Endothelial cell of umbilical vein (primary cell): ENCODE data around the gene PRKD2. TPM values are rescaled to one million over a fixed set of nuclear protein-coding genes. Genes with fewer than 3 reads are reported as not detected.

Experiments
- BruUV-seq: library from RNA; stranded (reverse); fragments of 400-500 nt; replicated peaks from 2 replicates; lab custom pipeline; 2021; lab: Mats Ljungman, UMichigan
- CTCF ChIA-PET: fragments of 300-600, 350-600 bp; sonication (Branson Sonifier 250); formaldehyde crosslinking; loops from one replicate; lab custom pipeline; 2021; ENCODE audit warnings: antibody characterized with exemption, inconsistent platforms; lab: Charles Lee
- POLR2A ChIA-PET: fragments of 300-600, 350-600 bp; sonication (Branson Sonifier 250); formaldehyde crosslinking; loops from one replicate; lab custom pipeline; 2021; ENCODE audit warnings: antibody characterized with exemption, inconsistent platforms; lab: Charles Lee
- DNase-seq: peaks from one replicate; pipeline ENCODE4 v3.0.0-alpha.2; 2011; ENCODE audit warnings: low read depth, low spot score
- FAIRE-seq: peaks from 2 replicates; lab custom pipeline; 2011; peaks lifted over from hg19 to GRCh38; lab: Jason Lieb, UNC
- H2AFZ ChIP-seq: 2 replicates; pipeline ENCODE4 v1.6.0; 2012; ENCODE audit warnings: low read depth, low read length, control low read depth, inconsistent platforms
- H3K27ac ChIP-seq: 2 replicates; pipeline ENCODE4 v1.5.1; 2011; ENCODE audit warnings: low read depth, mild to moderate bottlenecking, control low read depth, low read length, moderate library complexity; ENCODE audit not compliant: insufficient read depth
- H3K27me3 ChIP-seq, 2 experiments: 2 replicates each; pipeline versions ENCODE4 v1.6.0 to v1.6.1; 2011; ENCODE audit warnings: low read length in 2 of 2, mixed read lengths in 1 of 2; ENCODE audit not compliant: control insufficient read depth in 2 of 2, insufficient read depth in 2 of 2
- H3K36me3 ChIP-seq, 2 experiments: 2 replicates in 1 of 2; 3 replicates in 1 of 2; pipeline ENCODE4 v1.5.1; 2011; ENCODE audit warnings: low read length in 2 of 2, mild to moderate bottlenecking in 1 of 2, moderate library complexity in 1 of 2; ENCODE audit not compliant: control insufficient read depth in 2 of 2, insufficient read depth in 2 of 2; ENCODE audit errors: extremely low read depth in 1 of 2
- H3K4me1 ChIP-seq: 3 replicates; pipeline ENCODE4 v1.5.1; 2011; ENCODE audit warnings: mild to moderate bottlenecking, low read length; ENCODE audit not compliant: control insufficient read depth, insufficient read depth; ENCODE audit errors: extremely low read depth
- H3K4me2 ChIP-seq: 2 replicates; pipeline ENCODE4 v1.6.1; 2011; ENCODE audit warnings: low read length, control low read depth, mixed read lengths; ENCODE audit not compliant: insufficient read depth
- H3K4me3 ChIP-seq, 3 experiments: fragments of 200-600 bp in 1 of 3; sonication (generic), shearing (Covaris generic) in 1 of 3; replicated peaks in 1 of 3; 2 replicates each; pipeline ENCODE4 v1.5.1; 2011 to 2016; ENCODE audit warnings: control low read depth in 3 of 3, low read length in 3 of 3, mild to moderate bottlenecking in 2 of 3, inconsistent platforms in 1 of 3, low read depth in 1 of 3, moderate library complexity in 1 of 3; ENCODE audit not compliant: insufficient read depth in 1 of 3
- H3K79me2 ChIP-seq: 2 replicates; pipeline ENCODE4 v1.6.0; 2012; ENCODE audit warnings: low read length, inconsistent platforms; ENCODE audit not compliant: control insufficient read depth, insufficient read depth
- H3K9ac ChIP-seq: replicated peaks from 2 replicates; pipeline ENCODE3; 2011; ENCODE audit warnings: low read length, control low read depth; ENCODE audit not compliant: insufficient read depth; ENCODE audit errors: extremely low read depth
- H3K9me1 ChIP-seq: replicated peaks from 3 replicates; pipeline ENCODE4 v1.6.0; 2011; ENCODE audit warnings: mild to moderate bottlenecking, low read length; ENCODE audit not compliant: control insufficient read depth, insufficient read depth; ENCODE audit errors: extremely low read depth
- H3K9me3 ChIP-seq: replicated peaks from 2 replicates; pipeline ENCODE4 v1.5.1; 2012; ENCODE audit warnings: low read length, inconsistent platforms; ENCODE audit not compliant: control insufficient read depth, insufficient read depth
- H4K20me1 ChIP-seq: replicated peaks from 2 replicates; pipeline ENCODE3; 2011; ENCODE audit warnings: mild to moderate bottlenecking, low read length; ENCODE audit not compliant: control insufficient read depth, insufficient read depth; ENCODE audit errors: extremely low read depth
- EZH2 ChIP-seq: IDR thresholded peaks from 2 replicates; pipeline ENCODE4 v1.6.1; 2012; ENCODE audit warnings: borderline replicate concordance, low read depth, mild to moderate bottlenecking, moderate library complexity, low read length, inconsistent platforms; ENCODE audit not compliant: severe bottlenecking
- JUN ChIP-seq: IDR thresholded peaks from 2 replicates; pipeline ENCODE4 v1.6.1; 2011; ENCODE audit warnings: borderline replicate concordance, low read depth; ENCODE audit not compliant: insufficient read length, insufficient read depth
- POLR2AphosphoS5 ChIP-seq: IDR thresholded peaks from 2 replicates; pipeline ENCODE4 v1.6.1; 2012; ENCODE audit warnings: low read depth, mild to moderate bottlenecking, control low read depth, low read length, moderate library complexity; ENCODE audit not compliant: insufficient read depth
- dilution Hi-C: fragments of 300-500 bp; cut with MboI; formaldehyde crosslinking; loops from one replicate; pipeline ENCODE4 v1.15.0; 2019; ENCODE audit warnings: low sequenced_read_pairs; ENCODE audit not compliant: extremely low pct_ligation_motif_present
- intact Hi-C: fragments of 100-400 bp; cut with micrococcal nuclease; formaldehyde crosslinking; loops from one replicate; pipeline ENCODE4 v1.10.0; 2022
- polyA plus RNA-seq, 4 experiments: library from polyadenylated mRNA; depleted of rRNA in 3 of 4; stranded (reverse) in 3 of 4; unstranded in 1 of 4; fragments of >200 nt; gene quantifications; 2 replicates each; pipeline versions ENCODE4 v1.2.1 to v1.2.3, GENCODE V29; 2011 to 2012; ENCODE audit warnings: missing spikeins in 1 of 4
- total RNA-seq: library from RNA; stranded (reverse); gene quantifications from 2 replicates; pipeline ENCODE4 v1.2.3, GENCODE V29; 2021
- TF ChIP-seq, protein P1 (sequence below), 2 donors: IDR thresholded peaks; 1 replicate in 1 of 2; 2 replicates in 1 of 2; pipeline ENCODE4 v1.5.1; 2011; ENCODE audit warnings: low read length in 2 of 2, mild to moderate bottlenecking in 2 of 2, moderate library complexity in 2 of 2, control low read depth in 1 of 2, inconsistent platforms in 1 of 2, low read depth in 1 of 2; ENCODE audit not compliant: insufficient read depth in 1 of 2; ENCODE audit errors: extremely low read depth in 1 of 2

The PRKD2 gene
- total and polyA plus RNA-seq, 2 donors (not counting 3 experiments of a cell fraction or from before 2014, with no cell fraction given), result 40.4 to 94.9 TPM

- TF ChIP-seq, protein P1, sequence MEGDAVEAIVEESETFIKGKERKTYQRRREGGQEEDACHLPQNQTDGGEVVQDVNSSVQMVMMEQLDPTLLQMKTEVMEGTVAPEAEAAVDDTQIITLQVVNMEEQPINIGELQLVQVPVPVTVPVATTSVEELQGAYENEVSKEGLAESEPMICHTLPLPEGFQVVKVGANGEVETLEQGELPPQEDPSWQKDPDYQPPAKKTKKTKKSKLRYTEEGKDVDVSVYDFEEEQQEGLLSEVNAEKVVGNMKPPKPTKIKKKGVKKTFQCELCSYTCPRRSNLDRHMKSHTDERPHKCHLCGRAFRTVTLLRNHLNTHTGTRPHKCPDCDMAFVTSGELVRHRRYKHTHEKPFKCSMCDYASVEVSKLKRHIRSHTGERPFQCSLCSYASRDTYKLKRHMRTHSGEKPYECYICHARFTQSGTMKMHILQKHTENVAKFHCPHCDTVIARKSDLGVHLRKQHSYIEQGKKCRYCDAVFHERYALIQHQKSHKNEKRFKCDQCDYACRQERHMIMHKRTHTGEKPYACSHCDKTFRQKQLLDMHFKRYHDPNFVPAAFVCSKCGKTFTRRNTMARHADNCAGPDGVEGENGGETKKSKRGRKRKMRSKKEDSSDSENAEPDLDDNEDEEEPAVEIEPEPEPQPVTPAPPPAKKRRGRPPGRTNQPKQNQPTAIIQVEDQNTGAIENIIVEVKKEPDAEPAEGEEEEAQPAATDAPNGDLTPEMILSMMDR (IDR thresholded peaks at IDR 0.05; ENCODE audit: extremely low read depth in 1 of 2, insufficient read depth in 1 of 2, low read depth in 1 of 2, low read length in 2 of 2), result peak in 1 of 2 donors; percentile 38
- TF ChIP-seq JUN, result no peak
- no peak for TF ChIP-seq EZH2
- TF ChIP-seq POLR2AphosphoS5, result no peak
- Histone ChIP-seq H3K9me1 (no peaks in the 10 kb centered on the region), H3K4me2 (peak overlapping the region; percentile 61), H3K27ac (peak overlapping the region; percentile 57), H3K9ac (peak overlapping the region; percentile 71), H3K4me1 (peaks cover 34% of the 10 kb centered on the region), H3K79me2 (peaks cover 34% of the 10 kb centered on the region), H4K20me1 (no peaks in the 10 kb centered on the region), H3K27me3 (no peaks in the 10 kb centered on the region), H3K4me3 (peak overlapping the region; percentile 76 to 96 (median 85)), H2AFZ (no peak overlapping the region), H3K36me3 (peaks cover 2 to 11% of the 10 kb centered on the region in 2 experiments), H3K9me3 (no peaks in the 10 kb centered on the region)
- dilution Hi-C loops, result no loop called here
- ChIA-PET CTCF (interaction anchor here (4.6 to 5.4 kb wide), 2 partner anchors 12 to 13 kb away, joined by 34 to 74 read pairs; no protein-coding TSS in a partner anchor), POLR2A (interaction anchor here (0.7 to 0.8 kb wide), 4 partner anchors 15 to 116 kb away, joined by 5 to 6 read pairs (median 6); no protein-coding TSS in a partner anchor)
- peak; percentile 31 for FAIRE-seq
- DNase-seq, result no peak
- BruUV-seq, result no TSS peak
- intact Hi-C loops, result loop anchor here (2.0 kb wide), 1 partner anchor 55 kb away; the partner anchor contains the start of gene DACT3
Observed at GRCh38 chr19:46715975-46716671, 791 bp downstream of the PRKD2 start.
